BLaER1 treated with 17β-estradiol and CSF1 and Interleukin-3, amounts not matched to agents 10 nM and 100 nM (cell line): ENCODE data around the gene PAPPA.

Source experiments
- H3K27ac ChIP-seq, 11 experiments: shearing (Covaris generic); formaldehyde crosslinking; 2 replicates each; pipeline ENCODE4 v1.8.1; 2022
- H3K27me3 ChIP-seq, 11 experiments: shearing (Covaris generic); formaldehyde crosslinking; 2 replicates each; pipeline ENCODE4 v1.8.1; 2022
- H3K36me3 ChIP-seq, 11 experiments: shearing (Covaris generic); formaldehyde crosslinking; 2 replicates each; pipeline ENCODE4 v1.8.1; 2022
- H3K4me1 ChIP-seq, 10 experiments: shearing (Covaris generic); formaldehyde crosslinking; 2 replicates each; pipeline ENCODE4 v1.8.1; 2022
- H3K4me2 ChIP-seq, 11 experiments: shearing (Covaris generic); formaldehyde crosslinking; 2 replicates each; pipeline ENCODE4 v1.8.1; 2022
- H3K4me3 ChIP-seq, 10 experiments: shearing (Covaris generic); formaldehyde crosslinking; 2 replicates each; pipeline ENCODE4 v1.8.1; 2022
- H3K9ac ChIP-seq, 11 experiments: shearing (Covaris generic); formaldehyde crosslinking; 2 replicates each; pipeline ENCODE4 v1.8.1; 2022
- H3K9me3 ChIP-seq, 11 experiments: shearing (Covaris generic); formaldehyde crosslinking; replicated peaks in 1 of 11; 2 replicates each; pipeline ENCODE4 v1.8.1; 2022
- H4K20me1 ChIP-seq, 11 experiments: shearing (Covaris generic); formaldehyde crosslinking; 2 replicates each; pipeline ENCODE4 v1.8.1; 2022
- Cebpa-rat ChIP-seq, 11 experiments: shearing (Covaris generic); IDR thresholded peaks; 2 replicates each; pipeline ENCODE4 v1.8.1; 2022

Gene PAPPA

GRCh38 chr9:116133163-116133562 is 20.4 kb upstream of the PAPPA start:
- H3K4me3 ChIP-seq, result no peak overlapping the region
- H3K9me3 ChIP-seq, result peaks cover 5 to 12% (median 8%) of the 10 kb centered on the region in 11 experiments; a peak in 15 of 22 replicates
- no peak overlapping the region for H3K9ac ChIP-seq
- no peaks in the 10 kb centered on the region for H3K27me3 ChIP-seq
- H3K4me1 ChIP-seq, result no peaks in the 10 kb centered on the region
- no peak for TF ChIP-seq Cebpa-rat (IDR thresholded peaks at IDR 0.05)
- H3K36me3 ChIP-seq, result no peaks in the 10 kb centered on the region
- H3K4me2 ChIP-seq, result no peak overlapping the region
- H3K27ac ChIP-seq, result no peak overlapping the region
- no peaks in the 10 kb centered on the region for H4K20me1 ChIP-seq

DNA sequence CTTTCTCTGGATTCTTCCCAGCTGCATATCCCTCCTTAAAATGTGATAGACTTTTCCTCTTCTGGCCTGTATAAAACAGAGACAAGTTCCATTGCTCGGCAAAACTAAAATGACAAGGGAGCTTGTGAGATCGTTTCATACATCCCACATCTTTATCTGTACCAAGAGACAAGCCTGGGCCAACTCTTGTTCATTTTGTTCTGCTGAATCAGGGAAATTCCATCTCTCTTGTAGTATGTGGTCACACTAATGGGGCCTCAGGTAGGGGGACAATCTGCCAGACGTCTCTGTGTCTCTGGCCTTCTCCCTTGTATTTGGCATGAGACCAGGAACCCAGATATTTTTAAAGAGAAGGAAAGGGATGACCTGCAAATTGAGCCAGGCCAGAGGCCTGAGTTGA is 18.6 kb upstream of the PAPPA start:
- Histone ChIP-seq H3K9me3 (peaks cover 5 to 12% (median 8%) of the 10 kb centered on the region in 11 experiments; a peak in 15 of 22 replicates), H3K27ac (no peak overlapping the region), H3K36me3 (no peaks in the 10 kb centered on the region), H3K9ac (no peak overlapping the region), H4K20me1 (no peaks in the 10 kb centered on the region), H3K4me1 (no peaks in the 10 kb centered on the region), H3K27me3 (no peaks in the 10 kb centered on the region), H3K4me2 (no peak overlapping the region), H3K4me3 (no peak overlapping the region)
- no peak for TF ChIP-seq Cebpa-rat (IDR thresholded peaks at IDR 0.05)

DNA sequence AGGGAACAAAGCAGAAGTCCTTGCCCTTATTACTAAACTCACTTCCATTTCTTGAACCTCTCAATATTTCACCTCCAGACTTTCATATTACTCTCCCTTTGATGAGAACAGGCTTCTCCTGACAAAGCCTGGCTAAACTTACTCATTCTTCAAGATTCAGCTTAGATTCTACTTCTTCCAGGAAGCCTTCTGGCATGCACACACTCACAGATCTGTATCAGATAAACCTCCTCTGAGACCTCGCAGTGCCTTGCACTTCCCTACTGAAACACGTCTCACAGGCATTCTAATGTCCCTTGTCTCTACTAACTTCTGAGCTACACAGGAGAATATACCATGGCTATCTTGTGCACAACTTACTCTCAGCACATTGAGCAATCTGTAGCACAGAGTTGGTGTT is 16.6 kb upstream of the PAPPA start:
- Histone ChIP-seq H3K9me3 (no peaks in the 10 kb centered on the region), H3K27ac (no peak overlapping the region), H3K4me2 (no peak overlapping the region), H3K36me3 (no peaks in the 10 kb centered on the region), H3K27me3 (no peaks in the 10 kb centered on the region), H3K4me3 (no peak overlapping the region), H4K20me1 (no peaks in the 10 kb centered on the region), H3K9ac (no peak overlapping the region), H3K4me1 (no peaks in the 10 kb centered on the region)
- TF ChIP-seq Cebpa-rat (IDR thresholded peaks at IDR 0.05), result no peak

GRCh38 chr9:116137581-116137980 is 16.0 kb upstream of the PAPPA start:
- H3K27ac ChIP-seq, result no peak overlapping the region
- no peaks in the 10 kb centered on the region for H3K4me1 ChIP-seq
- no peak overlapping the region for H3K4me2 ChIP-seq
- H3K27me3 ChIP-seq, result no peaks in the 10 kb centered on the region
- TF ChIP-seq Cebpa-rat (IDR thresholded peaks at IDR 0.05), result no peak
- no peaks in the 10 kb centered on the region for H3K9me3 ChIP-seq
- no peaks in the 10 kb centered on the region for H4K20me1 ChIP-seq
- H3K36me3 ChIP-seq, result no peaks in the 10 kb centered on the region
- no peak overlapping the region for H3K9ac ChIP-seq
- H3K4me3 ChIP-seq, result no peak overlapping the region

DNA sequence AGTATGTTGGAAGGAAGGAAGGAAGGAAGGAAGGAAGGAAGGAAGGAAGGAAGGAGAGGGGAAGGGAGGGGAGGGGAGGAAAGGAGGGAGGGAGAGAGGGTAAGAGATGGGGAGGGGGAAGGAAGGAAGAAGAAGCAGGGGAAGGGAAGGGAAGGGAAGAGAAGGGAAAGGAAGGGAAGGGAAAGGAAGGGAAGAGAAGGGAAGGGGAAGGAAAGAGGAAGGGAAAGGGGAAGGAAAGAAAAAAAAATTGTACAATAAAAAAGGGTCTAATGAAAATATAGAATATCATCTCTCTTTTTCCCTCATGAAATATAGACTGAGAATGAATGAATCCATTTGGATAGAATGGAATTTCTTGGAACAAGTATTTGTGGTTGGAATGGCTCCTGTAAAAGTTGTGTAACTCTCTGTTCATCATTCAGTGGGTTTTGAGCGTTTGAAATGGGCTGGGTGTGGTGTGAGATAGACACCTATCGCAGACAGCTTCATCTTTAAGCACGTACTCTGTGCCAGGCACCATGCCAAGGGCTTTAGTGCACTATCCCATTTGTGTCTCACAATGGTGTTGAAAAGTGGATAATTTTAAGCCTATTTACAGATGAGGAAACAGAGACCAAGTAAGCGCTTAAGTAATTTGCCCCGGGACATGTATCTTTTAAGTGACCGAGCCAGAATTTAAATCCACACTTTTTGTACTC is 11.6 kb upstream of the PAPPA start:
- Histone ChIP-seq H3K27ac (no peak overlapping the region), H3K4me2 (no peak overlapping the region)
- no peak for TF ChIP-seq Cebpa-rat (IDR thresholded peaks at IDR 0.05)

DNA sequence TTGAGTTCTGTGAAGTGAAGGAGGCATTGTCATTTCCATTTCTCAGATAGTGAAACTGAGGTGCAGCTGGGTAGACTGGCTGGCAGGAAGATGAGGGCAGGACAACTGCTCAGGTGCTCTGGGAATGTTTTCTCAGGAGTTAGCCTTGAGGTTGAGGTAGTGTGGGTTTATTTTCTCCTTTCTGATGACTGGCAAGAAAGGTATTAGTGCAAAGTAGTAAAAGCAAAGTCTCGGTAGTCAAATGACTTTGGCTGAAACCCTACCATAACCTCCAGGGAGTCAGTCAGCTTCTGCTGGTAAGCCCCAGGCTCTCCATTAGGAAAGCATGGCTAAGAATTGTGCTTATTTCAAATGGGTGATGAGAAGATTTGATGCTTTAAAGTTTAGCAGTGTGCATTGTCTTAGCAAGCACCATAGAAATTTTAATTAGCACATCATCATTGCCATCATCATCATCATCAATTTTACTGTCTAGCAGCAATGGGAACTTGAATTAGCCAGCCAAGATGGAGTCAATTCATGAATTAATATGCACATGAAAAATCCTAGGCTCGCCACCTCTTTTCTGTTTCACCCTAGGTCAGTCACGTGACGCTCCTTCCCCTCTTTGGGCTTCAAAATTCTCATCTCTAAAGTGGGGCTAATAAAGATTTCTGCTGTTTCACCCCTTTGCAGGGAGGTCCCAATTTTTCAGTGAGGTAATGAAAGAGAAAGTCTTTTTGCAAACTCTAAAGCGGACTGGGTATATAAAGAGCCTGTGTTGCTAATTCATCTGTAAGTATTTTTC is 10.7 kb upstream of the PAPPA start:
- Histone ChIP-seq H3K27ac (no peak overlapping the region), H3K9ac (no peak overlapping the region), H3K4me2 (no peak overlapping the region), H3K9me3 (no peaks in the 10 kb centered on the region), H3K36me3 (no peaks in the 10 kb centered on the region), H3K4me1 (no peaks in the 10 kb centered on the region), H3K27me3 (no peaks in the 10 kb centered on the region), H3K4me3 (no peak overlapping the region), H4K20me1 (no peaks in the 10 kb centered on the region)
- no peak for TF ChIP-seq Cebpa-rat (IDR thresholded peaks at IDR 0.05)

More for the DNA sequence above, 11.6 kb upstream of the PAPPA start:
- no peaks in the 10 kb centered on the region for H3K9me3 ChIP-seq
- no peaks in the 10 kb centered on the region for H4K20me1 ChIP-seq
- H3K9ac ChIP-seq, result no peak overlapping the region
- H3K27me3 ChIP-seq, result no peaks in the 10 kb centered on the region
- no peak overlapping the region for H3K4me3 ChIP-seq
- H3K36me3 ChIP-seq, result no peaks in the 10 kb centered on the region
- no peaks in the 10 kb centered on the region for H3K4me1 ChIP-seq

- Histone ChIP-seq H3K27ac (no peak overlapping the region), H4K20me1 (no peaks in the 10 kb centered on the region), H3K27me3 (no peaks in the 10 kb centered on the region), H3K4me1 (no peaks in the 10 kb centered on the region), H3K36me3 (no peaks in the 10 kb centered on the region), H3K4me3 (no peak overlapping the region), H3K4me2 (no peak overlapping the region), H3K9ac (no peak overlapping the region), H3K9me3 (no peaks in the 10 kb centered on the region)
- TF ChIP-seq Cebpa-rat (IDR thresholded peaks at IDR 0.05), result no peak
Measured at GRCh38 chr9:116144038-116144437, 9.6 kb upstream of the PAPPA start.

DNA sequence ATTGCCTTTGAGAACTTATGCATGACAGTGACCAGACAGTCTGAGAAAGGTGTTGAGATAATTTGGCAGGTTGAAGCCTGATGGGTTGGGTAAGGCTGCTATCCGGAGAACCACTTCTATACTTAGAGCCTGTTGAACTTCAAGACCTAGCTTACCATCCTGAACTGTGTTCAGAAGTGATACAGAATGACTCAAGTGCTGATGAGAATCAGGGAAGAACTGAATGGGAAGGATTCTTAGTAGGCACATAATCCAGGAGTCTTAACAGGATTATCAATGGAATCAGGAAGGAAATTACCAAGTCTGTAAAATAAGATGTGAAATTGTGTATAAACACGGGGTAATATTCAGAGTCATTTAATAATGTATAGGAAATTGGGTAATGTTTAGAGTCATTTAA is 9.0 kb upstream of the PAPPA start:
- Histone ChIP-seq H3K9ac (no peak overlapping the region), H3K36me3 (no peaks in the 10 kb centered on the region), H4K20me1 (no peaks in the 10 kb centered on the region), H3K4me1 (no peaks in the 10 kb centered on the region), H3K27ac (no peak overlapping the region), H3K27me3 (no peaks in the 10 kb centered on the region), H3K9me3 (no peaks in the 10 kb centered on the region), H3K4me3 (no peak overlapping the region), H3K4me2 (no peak overlapping the region)
- TF ChIP-seq Cebpa-rat (IDR thresholded peaks at IDR 0.05), result no peak

- H3K4me1 ChIP-seq, result no peaks in the 10 kb centered on the region
- H3K27me3 ChIP-seq, result 0 out of 22 replicates have a peak, but pooled peaks cover 0 to 2% (median 0%) of the 10 kb centered on the region in 11 experiments
- no peaks in the 10 kb centered on the region for H4K20me1 ChIP-seq
- no peak overlapping the region for H3K9ac ChIP-seq
- no peak overlapping the region for H3K27ac ChIP-seq
- no peak overlapping the region for H3K4me2 ChIP-seq
- H3K4me3 ChIP-seq, result no peak overlapping the region
- H3K36me3 ChIP-seq, result no peaks in the 10 kb centered on the region
- no peak for TF ChIP-seq Cebpa-rat (IDR thresholded peaks at IDR 0.05)
- H3K9me3 ChIP-seq, result no peaks in the 10 kb centered on the region
Measured at GRCh38 chr9:116145036-116145435, 8.6 kb upstream of the PAPPA start.

DNA sequence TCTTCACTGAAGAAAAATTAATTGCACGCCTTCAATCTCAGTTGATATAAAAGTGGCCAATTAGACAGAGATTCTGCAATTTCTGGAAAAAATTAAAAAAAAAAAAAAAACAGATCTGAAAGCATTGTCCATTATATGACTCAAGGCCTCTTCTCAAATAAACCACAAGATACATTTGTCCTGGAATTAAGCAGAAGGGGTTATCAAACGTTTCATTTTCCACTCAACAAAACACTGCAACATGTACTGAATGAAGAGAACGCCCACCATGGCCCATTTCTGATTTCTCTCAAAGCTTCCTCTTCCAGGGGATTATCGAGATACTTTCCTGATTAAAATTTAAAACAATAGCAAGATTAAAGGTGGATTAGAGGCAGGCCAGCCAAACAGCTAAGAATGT is 5.8 kb upstream of the PAPPA start:
- Histone ChIP-seq H3K9ac (no peak overlapping the region), H3K4me2 (no peak overlapping the region), H3K4me3 (no peak overlapping the region), H3K9me3 (no peaks in the 10 kb centered on the region), H3K27ac (no peak overlapping the region), H3K36me3 (no peaks in the 10 kb centered on the region), H4K20me1 (peaks cover 0 to 4% (median 0%) of the 10 kb centered on the region in 11 experiments; a peak in 1 of 22 replicates), H3K4me1 (no peaks in the 10 kb centered on the region), H3K27me3 (peaks cover 14 to 21% (median 18%) of the 10 kb centered on the region in 11 experiments)
- TF ChIP-seq Cebpa-rat (IDR thresholded peaks at IDR 0.05), result no peak
